Limb (tissue), 2 donors: ENCODE data around the gene ZNF740.

ENCODE experiments used
- DNase-seq, 2 donors: peaks; one replicate each; pipeline ENCODE4 v3.0.0-alpha.2; 2016; ENCODE audit errors: extremely low spot score in 2 of 2

Gene ZNF740

DNA sequence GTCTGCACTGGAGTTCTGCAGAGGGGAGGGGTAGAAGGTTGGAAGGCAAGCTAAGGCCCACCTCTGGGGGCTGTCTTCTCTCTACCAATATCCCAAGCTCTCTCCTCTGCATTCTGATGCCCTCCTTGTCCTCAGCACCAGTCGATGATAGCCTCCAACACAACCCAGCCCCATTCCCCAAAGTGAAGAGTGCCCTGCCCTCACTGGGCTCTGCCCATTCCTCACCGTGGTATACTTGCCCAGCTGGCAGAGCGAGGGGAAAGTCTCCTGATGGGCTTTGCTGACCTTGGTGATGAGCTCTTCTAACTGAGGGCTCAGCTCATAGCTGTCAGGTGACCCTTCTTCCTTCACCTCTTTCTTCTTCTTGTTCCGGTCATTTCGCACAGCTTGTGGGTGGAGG lies 33.7 kb downstream of the ZNF740 start:
- no peak for DNase-seq

DNA sequence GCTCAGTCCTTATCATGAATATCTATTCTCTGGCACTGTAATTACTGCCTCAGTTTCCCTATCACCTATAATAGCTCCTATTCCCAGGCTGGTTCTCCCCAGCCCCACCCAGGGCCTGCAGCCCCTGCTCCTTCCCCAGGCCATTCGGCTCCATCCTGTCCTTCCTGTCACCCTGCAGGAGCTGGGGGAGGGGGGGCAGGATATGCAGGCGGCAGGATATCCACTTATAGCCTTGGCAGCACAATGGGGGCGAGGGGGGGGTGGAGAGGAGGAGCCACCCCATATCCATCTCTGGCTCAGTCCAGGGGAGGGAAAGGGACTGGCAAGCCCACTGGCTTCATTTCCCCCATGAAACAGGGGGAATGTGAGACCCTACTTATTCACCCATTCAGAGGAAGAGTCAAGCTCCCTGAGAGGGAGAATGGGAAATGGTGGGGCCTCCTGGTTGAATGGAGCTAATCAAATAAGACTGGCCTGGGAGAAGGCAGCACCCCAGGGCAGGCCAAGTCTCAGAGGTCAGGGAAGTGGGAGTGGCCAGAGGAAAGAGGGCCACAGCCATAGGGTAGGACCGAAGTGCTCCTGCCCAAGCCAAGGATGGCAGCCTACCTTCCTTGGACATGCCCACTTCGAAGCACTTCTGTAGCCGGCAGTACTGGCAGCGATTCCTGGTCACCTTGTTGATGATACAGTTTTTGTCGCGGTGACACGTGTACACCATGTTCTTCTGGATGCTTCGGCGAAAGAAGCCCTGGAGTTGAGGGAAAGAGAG lies 34.3 kb downstream of the ZNF740 start:
- no peak for DNase-seq

DNA sequence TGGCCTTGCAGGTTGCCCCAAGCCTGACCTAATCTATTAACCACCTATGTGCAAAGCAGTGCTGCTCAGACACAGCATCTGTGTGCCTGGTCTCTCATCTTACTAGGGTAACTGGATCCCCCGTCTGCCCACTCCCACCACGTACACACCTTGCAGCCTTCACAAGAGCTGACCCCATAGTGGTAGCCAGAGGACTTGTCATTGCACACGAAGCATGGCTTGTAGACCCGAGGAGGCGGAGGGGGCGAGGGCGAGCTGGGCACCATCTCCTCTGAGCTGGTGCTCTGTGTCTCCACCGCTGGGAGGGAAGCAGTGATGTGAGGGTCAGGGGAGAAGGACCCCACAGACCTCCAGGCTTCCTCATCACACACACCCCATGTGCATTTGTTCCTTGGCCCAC lies 35.0 kb downstream of the ZNF740 start:
- DNase-seq: no peak

DNA sequence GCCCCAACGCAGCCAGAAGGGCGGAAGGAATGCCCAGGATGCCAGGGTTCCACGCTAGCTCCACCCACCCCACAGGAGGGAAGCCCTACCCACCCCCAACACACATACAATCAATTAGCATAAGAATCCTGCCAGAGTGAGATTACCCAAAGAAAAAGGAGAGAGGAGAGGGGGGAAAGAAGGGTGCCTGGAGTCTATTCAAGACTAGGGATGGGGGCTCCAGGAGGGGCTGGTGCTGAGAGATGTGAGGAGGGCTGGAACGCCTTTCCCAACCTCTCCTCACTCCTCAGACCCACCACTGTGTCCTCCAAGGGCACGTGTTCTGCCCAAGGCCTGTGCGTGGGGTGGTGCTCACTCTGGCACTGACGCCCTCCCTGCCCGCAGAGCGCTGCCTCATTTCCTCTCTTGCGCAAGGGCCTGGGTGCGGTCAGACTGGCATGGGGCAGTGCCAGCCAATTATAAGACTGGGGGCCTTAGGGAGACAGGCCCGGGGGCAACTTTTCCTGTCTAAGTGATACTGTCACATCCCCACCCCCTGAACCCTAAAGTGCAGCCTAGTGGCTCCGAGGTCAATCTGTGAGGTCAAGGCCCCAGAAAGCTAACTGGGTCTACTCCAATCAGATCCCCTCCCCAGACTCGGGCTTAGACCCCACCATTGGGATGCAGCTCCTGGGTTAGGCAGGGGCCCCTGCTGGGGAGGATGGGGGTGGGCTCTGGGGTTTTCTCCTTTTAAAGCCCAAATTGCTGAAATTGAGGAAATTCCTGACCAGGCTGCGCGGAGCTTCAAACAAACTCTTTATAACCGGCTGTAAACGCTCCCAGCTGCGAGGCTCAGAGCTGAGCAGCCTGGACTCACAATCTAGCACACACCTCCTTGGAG lies 36.8 kb downstream of the ZNF740 start:
- DNase-seq: no peak

DNA sequence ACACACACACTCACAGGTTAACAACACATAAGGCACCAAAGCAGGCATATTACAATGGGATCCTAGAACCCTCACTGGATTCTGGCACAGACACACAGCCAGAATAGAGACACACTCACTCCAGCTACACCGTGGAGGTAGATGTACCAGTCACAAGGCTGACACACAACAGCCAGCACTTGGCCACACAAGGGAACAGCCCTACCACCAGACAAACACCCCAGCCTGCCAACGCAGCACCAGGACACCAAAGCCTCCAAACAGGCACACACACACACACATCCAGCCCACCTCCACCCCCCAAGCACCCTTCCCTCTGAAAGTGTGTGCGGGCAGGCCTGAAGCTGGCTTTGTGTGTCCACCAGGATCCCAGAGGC lies 37.4 kb downstream of the ZNF740 start:
- no peak for DNase-seq

DNA sequence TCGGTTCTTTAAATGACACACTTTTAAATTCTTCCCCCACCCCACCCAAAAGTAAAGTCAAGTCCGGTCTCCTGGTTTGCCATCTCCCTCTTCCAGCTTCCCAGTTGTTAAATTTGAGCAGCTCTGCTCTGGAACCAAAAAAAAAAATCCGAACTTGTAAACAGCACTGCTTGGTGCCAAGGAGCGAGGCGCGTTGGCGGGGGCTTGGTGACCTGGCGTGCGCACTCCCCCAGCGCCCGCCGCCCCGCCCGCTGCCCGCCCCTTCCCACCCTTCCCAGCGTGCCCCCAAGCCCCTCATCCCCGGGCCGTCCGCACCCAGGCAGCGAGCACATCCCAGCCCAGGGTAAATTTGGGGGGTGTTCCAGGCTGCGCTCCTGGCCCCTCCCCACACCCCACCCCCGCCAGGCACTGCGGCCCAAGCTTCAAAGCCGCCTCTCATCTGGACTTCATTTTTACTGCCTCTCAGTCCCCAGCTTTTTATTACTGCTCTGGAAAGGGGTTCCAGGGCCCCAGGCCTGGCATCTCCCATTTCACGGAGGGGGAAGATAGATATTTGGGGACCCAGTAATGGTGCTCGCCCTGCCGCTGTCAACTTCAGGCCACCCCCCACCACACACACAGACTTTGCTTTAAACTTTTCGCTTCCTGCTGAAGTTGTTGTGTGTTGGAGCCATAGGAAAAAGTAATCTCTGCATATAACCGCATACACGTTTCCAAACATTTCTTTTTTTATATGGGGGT lies 38.2 kb downstream of the ZNF740 start:
- peak in 1 of 2 donors; percentile 40 for DNase-seq

DNA sequence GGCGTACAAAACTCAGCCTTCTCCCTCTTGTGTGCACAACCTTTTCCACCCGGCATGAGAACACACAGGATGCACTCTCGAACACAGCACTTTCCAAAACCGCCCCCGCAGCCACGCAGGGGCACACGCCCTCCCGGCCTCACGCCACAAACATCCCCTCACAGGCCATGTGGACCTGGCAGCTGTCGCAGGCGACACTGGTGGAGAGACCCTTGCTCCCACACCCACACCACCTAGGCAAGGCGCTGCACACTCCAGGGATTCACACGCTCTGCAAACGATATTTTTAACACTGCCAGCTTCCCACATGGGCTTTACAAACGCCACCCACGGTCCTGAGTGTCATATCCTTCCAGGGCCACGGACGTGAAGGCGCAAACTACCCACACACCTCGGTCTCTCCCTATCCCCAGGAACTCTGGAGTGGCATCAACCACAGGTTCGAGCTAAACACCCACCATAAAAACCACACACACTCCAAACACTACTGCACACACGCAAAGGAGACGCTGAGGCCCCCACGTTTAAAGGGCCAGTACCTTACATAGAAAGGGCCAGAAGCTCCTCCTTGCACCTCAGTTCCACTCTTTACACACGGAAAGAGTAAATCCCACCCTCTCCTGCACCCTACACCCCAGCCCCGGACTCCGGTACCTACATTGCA lies 38.9 kb downstream of the ZNF740 start:
- DNase-seq: no peak

DNA sequence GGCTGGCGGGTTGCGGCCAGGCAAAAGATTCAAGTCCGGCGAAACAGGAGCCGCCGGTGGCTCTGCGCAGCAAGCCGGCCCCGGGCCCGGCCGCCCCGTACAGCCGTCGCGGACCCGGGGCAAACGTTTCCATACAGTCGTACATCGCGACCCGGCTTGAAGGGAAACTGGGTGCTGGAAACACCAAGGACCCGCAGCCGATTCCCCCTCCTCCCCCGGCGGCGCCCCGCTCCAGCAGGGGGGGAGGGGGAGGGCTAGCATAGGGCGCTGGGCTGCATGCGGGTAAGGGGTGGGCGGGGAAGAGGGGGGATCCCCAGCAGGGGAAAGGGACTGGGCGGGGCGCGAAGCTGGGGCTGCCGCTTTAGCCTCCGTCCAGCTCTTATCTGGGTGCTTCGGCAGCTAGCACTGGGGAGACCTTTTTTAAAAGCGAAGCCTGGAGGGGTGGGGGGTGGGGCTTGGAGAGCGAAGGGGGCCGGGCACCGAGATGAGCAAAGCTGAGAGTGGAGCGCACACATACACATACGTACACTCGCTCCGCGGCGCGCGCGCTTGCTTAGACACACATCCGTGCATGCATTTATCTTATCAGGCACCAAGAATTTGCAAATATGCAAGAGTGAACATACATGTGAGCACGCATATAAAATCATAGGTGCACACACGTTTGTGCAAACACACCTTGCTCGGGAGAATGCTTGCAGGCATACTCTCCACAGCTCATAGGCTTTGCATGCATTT lies 39.6 kb downstream of the ZNF740 start:
- DNase-seq: peak; percentile 73 to 79

DNA sequence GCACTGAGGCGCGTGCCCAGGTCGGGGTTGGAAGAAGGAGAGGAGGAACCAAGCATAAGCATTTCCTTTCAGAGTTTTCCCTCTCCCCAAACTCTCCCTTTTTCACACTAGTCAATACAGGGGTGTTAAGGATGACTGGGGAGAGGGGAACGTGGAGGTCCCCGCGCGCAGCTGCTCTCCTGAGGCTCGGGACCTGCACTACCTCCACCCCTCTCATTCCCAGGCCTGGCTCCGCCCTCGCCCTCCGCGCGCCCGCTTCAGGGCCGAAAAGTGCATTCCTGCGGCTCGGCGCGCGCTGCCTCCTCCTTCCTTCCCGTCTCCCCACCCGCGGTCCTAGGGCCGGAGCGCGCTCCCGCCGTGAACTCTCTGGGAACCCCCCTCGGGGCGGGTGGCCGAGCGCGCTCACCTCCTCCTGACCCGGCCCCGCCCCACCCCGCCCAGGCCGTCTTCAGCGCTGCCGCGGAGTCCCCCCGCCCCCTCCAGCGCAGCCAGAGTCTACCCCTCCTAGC lies 40.2 kb downstream of the ZNF740 start:
- peak; percentile 92 to 94 for DNase-seq

DNA sequence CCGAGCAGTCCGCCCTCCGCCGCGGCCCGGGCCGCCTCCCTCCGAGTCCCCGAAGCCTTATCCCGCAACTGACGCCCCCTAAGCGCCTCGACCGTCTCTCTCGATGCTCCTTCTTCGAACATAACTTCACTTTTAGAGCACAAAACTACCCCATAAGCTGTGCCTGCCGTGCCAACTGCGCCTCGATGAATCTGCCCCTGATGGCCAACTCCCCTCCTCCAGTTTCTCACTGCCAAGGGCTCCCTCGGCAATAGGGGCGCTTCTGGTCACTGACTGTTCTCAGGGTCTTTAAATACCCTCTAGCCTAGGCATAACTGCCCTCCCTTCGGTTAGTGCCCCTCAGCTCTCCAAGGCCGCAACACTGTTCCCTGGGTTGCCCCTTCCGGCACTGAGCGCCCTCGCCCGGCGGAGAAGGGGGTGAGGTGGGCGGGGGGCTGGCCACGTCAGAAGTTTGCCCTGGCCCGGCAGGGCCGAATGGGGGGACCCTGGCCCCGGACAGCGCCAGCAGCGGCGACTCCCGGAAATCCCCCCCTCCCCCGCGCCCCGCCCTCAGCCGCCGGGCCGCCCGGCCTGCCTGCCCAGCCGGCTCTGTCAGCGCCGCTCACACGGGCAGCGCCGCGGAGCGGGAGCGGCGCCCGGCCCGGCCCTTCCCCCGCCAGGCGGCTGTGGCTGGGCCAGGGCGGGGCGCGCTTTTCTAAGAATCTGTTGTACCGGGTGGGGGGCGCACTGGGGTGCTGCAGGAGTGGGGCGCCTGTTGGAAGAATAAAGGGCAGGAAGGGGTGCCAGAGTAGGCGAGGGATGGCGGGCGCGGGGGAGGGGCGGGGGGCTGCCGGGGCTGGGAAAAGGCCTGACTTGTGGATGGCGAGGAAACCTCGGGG lies 40.9 kb downstream of the ZNF740 start:
- DNase-seq: peak; percentile 56 to 85

DNA sequence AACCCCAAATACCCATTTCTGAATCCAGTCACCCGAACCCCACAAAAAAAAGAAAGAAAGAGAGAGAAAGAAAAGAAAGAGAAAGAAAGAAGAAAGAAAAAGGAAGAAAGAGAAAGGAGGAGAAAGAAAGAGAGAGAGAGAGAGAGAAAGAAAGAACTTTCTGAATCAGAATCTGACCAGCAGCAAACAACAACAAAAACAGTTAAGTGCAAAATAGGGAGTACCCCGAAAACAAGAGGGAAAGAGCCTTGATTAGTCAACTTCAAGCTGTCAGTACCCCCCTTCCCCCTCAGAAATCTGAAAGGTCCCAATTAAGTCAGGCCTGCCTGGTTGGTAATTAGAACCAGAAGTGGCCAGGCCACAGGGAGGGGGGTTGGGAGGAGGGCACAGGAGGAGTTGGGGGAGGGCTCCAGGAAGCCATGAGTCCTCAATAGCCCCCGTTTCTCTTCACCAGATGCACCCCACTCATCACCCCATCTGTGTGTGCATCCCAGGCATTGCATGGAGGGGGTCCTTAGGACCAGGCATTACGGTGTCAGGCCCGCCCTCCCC lies 41.7 kb downstream of the ZNF740 start:
- DNase-seq: no peak

DNA sequence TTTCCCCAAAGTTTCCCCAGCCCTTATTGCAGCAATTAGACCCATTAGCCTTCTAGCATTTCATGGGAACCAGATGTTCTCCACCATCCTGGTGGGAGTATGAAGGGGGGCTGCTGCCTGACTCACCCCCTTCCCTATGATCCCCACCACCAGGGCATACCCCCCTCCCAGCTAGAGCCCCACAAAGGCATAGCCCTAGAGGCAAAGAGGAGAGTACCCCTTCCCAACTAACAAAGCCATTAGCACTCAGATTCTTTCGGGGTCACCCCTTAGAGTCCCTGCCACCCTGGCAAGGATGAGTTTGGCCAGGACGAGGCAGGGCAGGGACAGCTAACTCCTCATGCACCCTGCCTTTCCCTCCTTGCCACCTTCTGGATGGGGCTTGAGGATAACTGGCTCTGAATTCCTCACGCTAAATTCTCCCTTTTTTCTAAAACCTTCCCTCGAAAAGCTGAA lies 42.3 kb downstream of the ZNF740 start:
- DNase-seq: no peak

DNA sequence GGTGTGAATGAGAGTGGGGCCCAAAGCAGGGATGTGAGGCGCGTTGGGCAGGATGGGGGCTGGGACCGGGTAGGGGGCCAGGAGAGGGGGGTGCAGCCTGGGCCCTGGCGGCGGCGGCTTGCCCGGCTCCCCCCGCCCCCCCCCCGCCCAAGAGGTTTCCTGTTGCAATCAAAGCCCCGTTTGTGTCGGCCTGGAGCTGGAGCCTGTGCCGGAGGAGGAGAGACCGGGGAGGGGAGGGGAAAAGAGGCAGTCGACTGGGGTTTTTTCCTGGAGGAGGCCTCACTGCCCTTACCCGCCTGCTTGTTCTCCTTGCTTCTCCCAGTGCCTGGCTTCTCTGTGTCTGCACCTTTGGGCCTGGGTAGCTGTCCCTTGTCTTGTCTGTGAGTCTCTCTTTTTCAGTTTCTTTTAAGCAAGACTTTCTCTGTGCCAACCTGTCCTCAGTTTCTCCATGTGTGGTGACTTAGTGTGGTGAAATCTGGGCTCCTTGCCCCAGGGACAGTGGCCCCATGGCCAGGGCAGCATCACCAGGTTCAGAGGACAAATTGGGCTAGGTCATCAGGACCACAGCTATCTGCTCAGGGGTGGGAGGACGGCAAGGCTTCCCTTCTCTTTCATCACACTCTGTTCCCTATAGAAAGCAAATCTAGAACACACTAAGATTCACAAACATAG lies 43.0 kb downstream of the ZNF740 start:
- peak; percentile 74 to 81 for DNase-seq

DNA sequence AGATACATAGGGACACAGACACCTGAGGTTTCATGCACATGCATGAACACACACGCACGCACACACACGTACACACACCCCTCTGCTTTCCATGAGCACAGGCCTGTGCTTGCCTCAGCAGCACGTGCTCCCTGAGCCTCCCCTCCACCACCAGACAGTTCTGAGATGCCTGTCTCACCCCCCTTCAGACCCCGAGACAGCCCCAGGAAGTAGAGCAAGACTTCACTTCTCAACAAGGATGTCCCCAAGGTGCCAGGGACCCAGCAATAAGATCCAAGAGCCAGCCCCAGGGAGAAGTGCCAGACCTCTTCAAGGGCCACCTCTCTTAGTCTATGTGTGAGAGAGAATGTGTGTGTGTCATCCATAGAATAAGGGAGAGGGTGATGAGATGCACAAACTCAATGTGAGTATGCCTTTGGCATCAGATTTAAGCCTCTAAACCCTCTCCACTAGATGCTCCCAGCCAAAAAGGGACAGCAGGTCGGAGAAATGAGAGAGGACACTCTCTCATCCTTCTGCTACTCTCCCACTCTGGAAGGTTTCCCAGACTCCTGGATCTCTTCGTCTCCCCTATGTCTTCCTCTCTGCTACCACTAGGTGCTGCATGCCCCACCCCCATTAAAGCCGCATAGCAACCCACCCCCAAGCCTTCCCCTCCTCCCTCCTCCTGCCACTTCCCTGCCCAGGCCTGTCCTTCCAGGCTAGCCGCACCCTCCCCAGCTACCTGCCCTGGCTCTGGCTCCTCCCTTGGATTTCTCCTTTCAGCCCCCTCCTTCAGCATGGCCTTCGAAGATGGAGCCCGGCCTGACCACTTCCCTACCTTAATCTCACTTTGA lies 43.8 kb downstream of the ZNF740 start:
- peak in 1 of 2 donors; percentile 47 for DNase-seq

DNA sequence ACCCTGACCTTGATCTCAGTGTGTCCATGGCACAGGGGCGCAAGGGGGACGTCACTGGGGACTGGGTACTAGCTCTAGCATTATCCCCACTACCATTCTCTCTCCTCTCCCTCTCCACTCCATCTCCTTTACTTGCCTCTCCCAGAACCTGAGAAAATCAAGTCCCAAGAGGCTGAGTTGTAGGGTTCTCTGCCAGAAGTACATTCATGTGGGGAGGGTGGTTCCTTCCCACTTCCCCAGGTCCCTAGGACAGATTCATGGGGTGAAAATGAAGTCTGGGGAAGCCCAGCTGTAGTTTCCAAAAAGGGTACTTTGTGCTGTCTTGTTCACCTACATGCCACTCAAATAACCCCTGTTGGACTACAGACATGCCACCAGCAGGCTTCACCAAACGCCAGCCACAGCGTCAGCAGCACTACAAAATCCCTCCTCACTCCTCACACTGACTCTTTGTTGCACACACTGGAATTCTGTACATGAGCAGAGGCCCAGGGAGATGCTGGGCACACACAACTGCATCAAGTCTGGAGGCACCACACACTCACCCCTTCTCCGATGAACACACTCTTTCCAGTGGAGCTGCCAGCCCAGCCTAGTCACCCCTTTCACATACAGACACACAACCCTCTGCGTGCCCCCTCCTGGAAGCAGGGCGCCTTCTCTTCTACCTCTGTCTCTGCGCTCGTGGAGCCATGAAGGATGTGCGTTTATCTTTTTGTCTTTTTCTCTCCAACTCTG lies 44.5 kb downstream of the ZNF740 start:
- DNase-seq: peak; percentile 61 to 70

DNA sequence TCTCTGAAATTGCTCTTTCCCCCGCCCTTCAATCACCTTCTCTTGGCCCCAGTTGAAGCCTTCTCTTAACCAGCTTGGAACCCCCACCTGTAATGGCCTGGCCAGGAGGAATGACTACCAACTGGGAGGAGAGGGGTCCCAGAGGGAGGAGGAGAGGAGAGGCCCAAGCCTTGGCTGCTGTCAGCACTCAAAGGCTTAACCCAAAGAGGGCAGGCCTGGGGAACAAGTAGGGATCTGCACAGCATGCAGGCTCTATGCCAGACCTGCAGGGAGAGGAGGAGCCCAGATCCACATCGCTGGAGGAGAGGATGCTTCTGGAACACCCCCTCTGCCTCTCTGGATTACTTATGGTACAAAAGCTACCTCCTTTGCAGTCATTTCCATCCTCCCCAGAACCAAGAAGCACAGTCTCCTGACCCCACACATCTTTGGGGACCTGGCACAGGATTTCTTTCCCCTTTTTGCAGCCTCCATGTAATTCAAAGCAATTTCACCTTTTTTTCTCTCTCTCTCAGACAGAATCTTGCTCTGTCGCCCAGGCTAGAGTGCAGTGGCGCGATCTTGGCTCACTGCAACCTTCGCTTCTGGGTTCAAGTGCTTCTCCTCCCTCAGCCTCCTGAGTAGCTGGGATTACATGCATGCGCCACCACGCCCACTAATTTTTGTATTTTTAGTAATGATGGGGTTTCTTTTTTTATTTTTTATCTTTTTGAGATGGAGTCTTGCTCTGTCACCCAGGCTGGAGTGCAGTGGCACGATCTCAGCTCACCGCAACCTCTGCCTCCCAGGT lies 45.3 kb downstream of the ZNF740 start:
- DNase-seq: no peak
